GM18951 (cell line): ENCODE results near the gene SPECC1L.

Source experiments
- POLR2A ChIP-seq: IDR thresholded peaks from 4 replicates; pipeline ENCODE4 v1.6.1; 2011; ENCODE audit warnings: mild to moderate bottlenecking; ENCODE audit not compliant: insufficient read length, insufficient read depth; ENCODE audit errors: extremely low read depth
- in situ Hi-C: fragments of 300-500 bp; cut with MboI; formaldehyde crosslinking; loops from one replicate; pipeline ENCODE4 v1.12.0; 2022; ENCODE audit warnings: low sequenced_read_pairs, mixed read lengths, inconsistent platforms; ENCODE audit not compliant: unreplicated experiment

SPECC1L gene

DNA sequence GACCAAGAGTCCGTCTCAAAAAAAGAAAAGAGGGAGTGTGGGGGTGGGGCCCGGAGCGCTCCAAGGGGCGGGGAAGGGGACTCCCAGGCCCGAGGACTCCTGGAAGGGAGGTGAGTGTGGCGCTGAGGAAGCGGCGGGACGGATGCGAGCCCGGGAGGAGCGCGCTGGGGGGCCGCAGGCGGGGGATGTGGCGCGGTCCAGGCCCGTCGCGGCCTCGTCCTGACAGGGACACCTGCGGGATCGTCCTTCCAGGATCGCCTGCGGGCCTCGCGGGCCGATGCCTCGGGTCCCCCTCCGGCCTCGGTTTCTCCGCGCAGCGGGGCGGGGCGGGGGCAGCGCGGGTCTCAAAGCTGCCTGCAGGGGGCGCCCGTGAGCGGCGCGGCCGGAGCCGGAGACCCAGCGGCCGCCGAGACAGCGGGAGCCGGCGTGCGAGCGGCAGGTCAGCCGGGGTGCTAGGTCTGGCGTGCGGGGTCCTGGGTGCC is 152.9 kb downstream of the SPECC1L start:
- in situ Hi-C loops, result no loop called here
- peak; percentile 34 for TF ChIP-seq POLR2A

DNA sequence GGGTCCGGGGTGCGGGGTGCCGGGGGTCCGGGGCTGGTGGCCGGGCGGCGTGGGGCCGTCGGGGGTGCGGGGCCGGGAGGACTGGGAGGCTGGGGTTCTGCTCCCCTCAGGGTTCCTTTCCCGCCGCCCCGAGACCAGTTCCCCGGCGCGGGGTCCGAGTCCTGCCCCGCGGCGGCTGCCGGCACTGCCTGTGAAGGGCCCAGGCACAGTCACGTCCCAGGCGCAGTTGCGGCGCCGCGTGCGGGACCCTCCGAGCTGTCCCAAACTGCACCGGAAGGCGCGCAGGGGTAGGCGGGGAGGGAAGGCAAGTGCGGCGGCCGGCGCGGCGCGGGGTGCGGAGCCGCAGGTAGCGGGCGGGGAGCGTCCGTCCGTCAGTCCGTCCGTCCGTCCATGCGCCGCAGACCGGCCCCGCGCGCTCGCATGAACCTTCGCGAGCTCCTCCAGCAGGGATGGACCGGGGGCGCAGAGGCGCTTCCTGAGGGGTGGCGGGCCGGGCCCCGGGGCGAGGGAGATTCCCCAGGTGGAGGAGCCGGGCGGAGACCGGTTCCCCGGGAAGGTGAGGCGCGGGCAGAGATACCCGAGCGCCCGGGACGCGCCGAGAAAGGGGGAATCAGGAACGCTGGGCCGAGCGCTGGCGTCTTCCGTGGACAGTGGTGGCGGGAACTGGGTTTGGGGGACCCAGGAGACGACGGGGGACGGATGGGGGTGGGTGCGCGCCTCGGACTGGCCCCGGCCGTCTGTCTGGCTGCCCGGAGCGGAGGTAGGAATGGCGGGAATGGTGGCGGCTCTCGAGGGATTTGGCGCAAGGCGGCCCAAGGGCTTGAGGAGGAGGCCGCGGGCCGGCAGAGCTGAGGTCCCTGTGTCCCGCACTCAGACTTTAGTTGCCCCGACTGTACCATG is 153.6 kb downstream of the SPECC1L start:
- in situ Hi-C loops, result no loop called here

DNA sequence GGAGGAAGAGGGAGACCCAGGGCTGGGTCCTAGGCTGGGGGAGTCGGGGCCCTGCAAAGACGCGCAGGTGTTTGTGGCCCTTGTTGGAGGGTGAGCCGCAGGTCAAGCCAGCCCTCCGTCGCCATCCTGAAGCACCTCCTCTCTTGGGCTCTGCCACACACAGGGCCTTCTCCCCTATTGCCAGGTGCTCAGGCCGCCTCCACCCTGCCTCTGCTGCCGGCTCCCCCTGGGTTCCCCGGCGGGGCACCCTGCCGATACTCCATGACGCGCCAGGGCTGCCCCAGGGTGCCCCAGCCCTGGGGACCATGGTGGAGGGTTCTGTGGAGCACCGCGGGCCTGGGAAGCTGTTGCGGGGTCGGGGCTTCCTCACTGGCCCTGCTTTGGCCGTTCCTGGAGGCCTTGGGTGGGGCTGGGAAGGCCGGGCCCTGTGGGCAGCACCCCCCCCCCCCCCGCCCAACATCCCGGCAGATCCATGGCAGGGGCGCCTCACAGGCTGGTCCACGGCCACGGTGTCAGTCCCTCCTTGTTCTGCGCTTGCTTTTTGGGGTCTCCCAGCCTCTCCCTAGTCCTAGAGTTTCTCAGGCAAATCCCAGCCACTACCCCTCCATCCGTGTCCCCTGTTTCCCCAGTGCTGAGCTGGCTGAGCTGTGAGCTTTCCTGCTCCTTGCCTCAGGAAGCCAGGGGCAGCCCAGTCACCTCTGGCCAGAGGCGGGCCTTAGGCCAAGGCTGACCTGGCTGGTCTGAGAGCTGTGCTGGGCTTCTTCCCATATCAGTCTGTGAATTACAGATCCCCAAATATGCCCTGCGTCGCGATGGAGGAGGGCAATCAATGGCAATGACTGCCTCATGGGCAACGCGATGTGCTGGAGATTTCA is 154.5 kb downstream of the SPECC1L start:
- TF ChIP-seq POLR2A, result no peak
- in situ Hi-C loops, result no loop called here

More for the DNA sequence above, 153.6 kb downstream of the SPECC1L start:
- TF ChIP-seq POLR2A, result peak; percentile 1

DNA sequence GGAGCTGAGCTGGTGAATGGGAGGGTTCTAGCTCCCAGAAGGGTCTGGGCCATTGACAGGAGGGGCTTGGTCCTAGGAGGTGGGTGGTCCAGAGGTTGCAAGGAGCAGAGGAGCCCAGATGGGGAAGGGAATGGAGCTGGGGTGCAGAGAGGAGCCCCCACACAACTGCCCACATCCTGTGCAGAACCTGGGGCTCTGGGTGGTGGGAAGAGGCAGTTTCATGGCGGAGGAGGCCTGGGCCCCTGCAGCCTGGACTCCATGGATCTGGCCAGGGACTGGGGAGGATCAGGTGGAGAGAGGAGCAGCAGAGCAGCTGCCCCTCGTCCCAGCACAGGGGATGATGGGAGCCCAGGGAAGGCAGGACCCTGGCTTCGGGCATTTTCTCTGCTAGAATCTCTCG is 155.8 kb downstream of the SPECC1L start:
- in situ Hi-C loops, result no loop called here
- no peak for TF ChIP-seq POLR2A

DNA sequence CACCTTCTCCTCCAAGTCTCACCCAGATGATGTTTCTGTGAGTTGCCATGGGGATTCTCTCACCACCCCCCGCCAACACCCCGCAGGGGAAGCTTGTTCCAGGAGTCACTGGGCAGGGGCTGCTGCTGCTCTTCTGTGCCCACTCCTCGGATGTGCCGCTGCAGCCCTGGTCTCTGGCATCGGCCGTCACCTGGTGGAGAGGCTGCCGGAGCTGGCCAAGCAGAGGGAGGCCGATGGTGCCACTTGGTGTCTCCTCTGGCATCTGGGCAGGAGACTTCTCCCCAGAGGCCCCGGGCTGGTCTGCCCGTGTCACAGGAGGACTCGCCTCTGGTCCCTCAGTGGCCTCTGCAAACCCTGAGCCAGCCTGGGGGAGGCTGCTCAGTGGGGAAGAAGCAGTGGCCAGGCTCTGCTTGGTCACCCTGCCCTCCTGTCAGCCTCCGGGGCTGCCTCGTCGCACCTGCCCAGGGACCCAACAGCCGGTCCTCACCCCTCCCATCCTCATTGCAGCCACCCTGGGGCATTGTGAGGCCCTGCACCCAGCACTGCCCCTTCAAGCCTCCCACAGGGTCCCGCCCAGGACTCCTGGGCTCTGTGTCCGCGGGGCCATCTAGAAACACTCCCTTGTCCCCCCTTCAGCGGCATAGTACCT is 156.3 kb downstream of the SPECC1L start:
- no peak for TF ChIP-seq POLR2A
- in situ Hi-C loops, result no loop called here

DNA sequence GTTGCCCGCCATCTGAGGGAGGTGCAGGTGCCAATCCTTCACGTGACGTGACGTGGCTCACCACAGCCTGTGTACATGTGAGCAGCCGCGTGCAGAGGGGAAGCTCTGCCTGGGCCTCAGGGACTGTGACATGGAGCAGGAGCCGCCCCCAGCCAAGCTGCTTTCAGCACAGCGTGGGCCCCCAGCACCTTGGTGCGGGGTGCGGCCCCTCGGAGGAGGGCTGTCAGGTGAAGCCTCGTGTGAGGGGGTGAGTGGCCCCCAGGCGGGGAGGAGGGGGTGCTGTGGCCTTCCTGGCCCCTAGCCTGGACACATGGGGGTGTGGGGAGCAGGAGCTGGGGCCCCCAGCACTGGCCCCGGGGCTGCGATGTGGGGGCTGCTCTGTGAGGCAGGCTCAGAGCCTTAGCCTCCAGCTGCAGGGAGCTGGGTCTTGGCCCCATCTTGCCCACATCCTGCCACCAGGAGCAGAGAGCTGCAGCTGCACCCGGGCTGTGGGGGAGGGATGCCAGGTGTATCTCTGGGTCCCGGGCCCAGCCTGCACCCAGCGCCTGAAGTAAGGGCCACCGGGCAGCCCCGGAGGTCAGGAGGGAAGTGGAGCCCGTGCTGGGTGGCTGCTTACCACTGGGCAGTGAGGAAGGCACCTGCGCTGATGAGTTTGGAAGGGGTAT is 157.0 kb downstream of the SPECC1L start, which contains the start of gene ADORA2A:
Gene ADORA2A (plus strand): TSS at position 100 of the 665 bp plus-strand sequence. CDS start 5,806 bp downstream, outside the sequence.
- in situ Hi-C loops, result no loop called here
- TF ChIP-seq POLR2A, result peak; percentile 40

DNA sequence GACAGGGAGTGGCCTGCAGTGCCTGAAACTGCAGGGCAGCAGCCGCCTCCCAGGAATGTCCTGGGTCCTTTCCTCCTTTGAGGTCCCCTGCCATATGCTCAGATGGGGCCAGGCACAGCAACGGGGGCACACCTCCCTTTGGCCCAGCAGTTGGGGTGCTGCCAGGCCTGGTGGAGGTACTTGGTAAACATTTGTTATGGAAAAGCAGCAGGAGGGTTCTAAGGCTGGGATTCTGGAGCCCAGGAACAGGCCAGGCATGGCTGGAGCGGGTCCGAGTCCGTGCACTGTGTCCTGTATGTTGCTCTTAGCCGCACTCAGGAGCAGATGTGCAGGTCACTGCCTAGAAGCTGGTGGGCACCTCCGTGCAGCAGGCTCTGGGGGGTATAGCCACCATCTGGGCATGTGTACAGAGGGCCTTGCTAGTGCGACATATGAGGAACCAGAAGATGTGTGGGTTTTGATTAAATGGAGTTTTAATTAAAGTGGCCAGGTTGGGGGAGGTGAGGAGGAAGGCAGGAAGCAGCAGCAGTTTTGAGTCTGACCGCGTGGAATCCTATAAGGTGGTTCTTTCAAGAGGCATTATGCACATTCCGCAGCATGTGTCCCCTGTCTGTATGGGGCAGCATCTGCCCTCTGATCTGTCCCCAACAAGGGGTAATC is 158.2 kb downstream of the SPECC1L start:
- peak; percentile 17 for TF ChIP-seq POLR2A
- in situ Hi-C loops, result no loop called here

DNA sequence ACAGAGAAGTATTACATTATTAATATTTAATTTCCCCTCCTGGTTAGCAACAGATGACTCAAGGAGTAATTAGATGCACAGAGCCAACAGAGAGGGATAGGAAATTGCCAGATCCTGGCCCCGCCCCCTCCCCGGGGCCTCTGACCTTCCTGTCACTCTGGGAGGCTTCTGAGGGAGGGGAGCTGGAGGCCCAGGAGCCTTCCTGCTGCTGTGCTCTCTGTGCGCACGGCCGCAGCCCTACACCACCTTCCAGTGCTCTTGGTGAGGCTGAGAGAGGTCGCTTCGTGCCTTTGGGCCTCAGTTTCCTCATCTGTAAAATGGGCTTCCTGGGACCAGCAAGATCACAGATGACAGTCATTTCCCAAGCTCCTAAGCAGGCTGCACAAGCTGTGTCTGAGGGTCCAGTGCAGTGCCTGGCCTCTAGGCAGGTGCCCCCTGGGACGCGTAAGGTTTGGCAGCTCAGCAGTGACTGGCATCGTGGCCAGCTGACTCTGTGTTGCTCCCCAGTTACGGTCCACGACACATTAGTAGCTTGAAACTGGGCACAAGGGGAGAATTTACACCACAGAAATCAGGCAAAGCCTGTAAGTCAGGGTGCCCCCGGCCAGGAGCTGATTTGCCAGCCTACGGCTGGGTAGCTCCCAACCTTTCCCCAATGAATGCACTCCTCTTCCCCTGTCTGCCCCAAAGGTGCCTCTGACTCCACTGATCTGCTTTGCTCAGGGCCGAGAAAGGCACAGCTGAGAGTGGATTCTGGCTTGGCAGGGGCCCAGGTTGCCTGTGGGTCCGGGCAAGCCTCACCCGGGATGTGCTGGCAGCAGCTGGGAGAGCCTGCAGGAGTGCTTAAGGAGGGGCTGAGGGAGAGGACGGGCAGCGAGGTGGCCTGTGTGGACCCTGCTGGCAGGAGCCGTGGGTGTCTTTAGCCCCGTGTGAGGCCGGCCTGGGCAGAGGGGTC is 159.1 kb downstream of the SPECC1L start:
- in situ Hi-C loops, result no loop called here
- TF ChIP-seq POLR2A, result peak; percentile 25

DNA sequence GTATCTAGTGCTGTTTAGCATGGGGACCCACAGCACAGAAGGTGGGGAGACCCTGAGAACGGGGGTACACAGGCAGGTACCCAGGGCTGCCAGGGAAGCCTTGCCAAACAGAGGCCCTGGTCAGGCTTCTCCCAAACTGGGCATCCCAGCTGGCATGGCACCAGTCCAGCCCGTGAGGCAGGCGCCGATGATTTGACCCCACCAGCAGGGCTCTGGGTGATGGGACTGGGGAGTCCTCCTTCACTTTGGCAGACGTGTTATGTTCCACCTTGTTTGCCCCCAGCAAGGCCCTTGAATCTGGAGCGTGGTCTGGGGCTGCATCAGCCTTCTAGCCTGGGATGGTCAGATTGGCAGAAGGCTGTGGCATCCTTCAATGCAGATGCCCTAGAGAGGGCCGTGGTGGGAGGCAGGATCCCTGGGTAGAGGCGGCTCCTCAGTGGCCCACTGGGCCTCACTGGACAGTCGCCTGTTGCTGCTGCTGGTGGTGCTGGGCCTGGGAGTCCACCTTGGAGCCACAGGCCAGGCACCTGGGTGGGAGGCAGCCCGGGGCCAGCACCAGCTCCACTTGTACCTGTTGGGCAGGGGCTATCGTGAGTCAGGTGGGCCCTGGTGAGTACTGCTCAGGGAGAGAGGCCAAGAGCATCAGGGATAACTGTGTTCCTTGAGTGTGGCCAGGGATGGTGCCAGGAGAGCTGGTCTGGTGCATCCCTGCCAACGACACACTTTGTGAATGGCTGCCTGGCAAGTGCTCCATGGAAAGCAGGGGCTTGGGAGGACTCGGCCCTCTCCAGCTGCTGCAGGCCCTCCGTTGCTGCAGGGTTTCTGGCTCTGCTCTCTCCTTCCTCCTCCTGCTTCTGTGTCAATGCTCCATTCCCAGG is 160.0 kb downstream of the SPECC1L start:
- no peak for TF ChIP-seq POLR2A
- in situ Hi-C loops, result no loop called here
